Ovary (tissue), 9 donors: Measurements from ENCODE around the gene CBX4. TPM values are rescaled to one million over a fixed set of nuclear protein-coding genes. Genes with fewer than 3 reads are reported as not detected.
A peak's percentile ranks its signal among the peaks of the same experiment; 100 is the strongest.

Source experiments
- DNase-seq, 5 donors: peaks; one replicate each; pipeline ENCODE4 v3.0.0-alpha.2; 2019 to 2020
- H3K27ac ChIP-seq, 2 donors: fragments of 200-600 bp; one replicate each; pipeline versions ENCODE4 v1.5.1 to v1.8.0; 2019 to 2022
- H3K27me3 ChIP-seq: fragments of 200-600 bp; one replicate; pipeline ENCODE4 v1.8.0; 2022
- H3K36me3 ChIP-seq: fragments of 200-600 bp; sonication (generic); one replicate; pipeline ENCODE4 v1.5.1; 2019
- H3K4me1 ChIP-seq: one replicate; pipeline ENCODE4 v1.8.1; 2013; ENCODE audit warnings: mild to moderate bottlenecking, moderate library complexity; ENCODE audit not compliant: insufficient read depth
- H3K4me3 ChIP-seq: fragments of 200-600 bp; sonication (generic); one replicate; pipeline ENCODE4 v1.5.1; 2017
- H3K9me3 ChIP-seq, 2 donors: fragments of 200-600 bp in 1 of 2; sonication (generic) in 1 of 2; one replicate each; pipeline versions ENCODE4 v1.5.1 to v1.8.1; 2013 to 2019; ENCODE audit warnings: mild to moderate bottlenecking in 1 of 2, moderate library complexity in 1 of 2
- CTCF ChIP-seq, 3 donors: fragments of 450-650 bp in 2 of 3; fragments of 200-600 bp in 1 of 3; IDR thresholded peaks; one replicate each; pipeline versions ENCODE4 v1.5.1 to v1.8.0; 2016 to 2022; ENCODE audit warnings: antibody characterized with exemption in 3 of 3, mild to moderate bottlenecking in 1 of 3
- EP300 ChIP-seq: sonication (generic); formaldehyde crosslinking; IDR thresholded peaks from one replicate; pipeline ENCODE4 v1.6.1; 2017; ENCODE audit warnings: antibody characterized with exemption
- POLR2A ChIP-seq: fragments of 450-650 bp; IDR thresholded peaks from one replicate; pipeline ENCODE4 v1.6.1; 2017; ENCODE audit warnings: antibody characterized with exemption, mild to moderate bottlenecking, moderate library complexity
- WGBS, 3 donors: extraction: QIAGEN DNeasy Blood & Tissue Kit in 1 of 3; methylation state at CpG; one replicate each; pipeline versions ENCODE4 v1.1.5 to v1.1.7; 2013 to 2017; 5-methylcytosine and 5-hydroxymethylcytosine counted together
- intact Hi-C, 4 donors: fragments of 100-400 bp; cut with DNase I; formaldehyde crosslinking; loops; one replicate each; pipeline versions ENCODE4 v1.11.0 to v1.15.1; 2022 to 2023
- polyA plus RNA-seq, 2 donors: library from polyadenylated mRNA; stranded (reverse); fragments of 200-250 nt in 1 of 2; fragments of 350-450 nt in 1 of 2; fragmentation: Illumina TruSeq in 1 of 2; extraction: RNeasy Lipid Tissue Mini Kit (QIAGEN cat#74804) in 1 of 2; gene quantifications; one replicate each; pipeline ENCODE4 v1.2.3, GENCODE V29; 2013 to 2014
- total RNA-seq, 7 donors: library from RNA; depleted of rRNA in 2 of 7; stranded (reverse); fragments of >200 nt in 2 of 7; fragmentation: NEBNext Ultra II Directional in 3 of 7; extraction: Animal tissue kit (Norgen Biotek cat#: 25700) in 3 of 7; gene quantifications; one replicate each; pipeline versions ENCODE4 v1.1.0 to v1.2.4, GENCODE V29; 2016 to 2023
- donor health status: DM: no; HTN: no; CAD: no; lungs with moderate emphysema.
- donor health status: DM: no; HTN: no; CAD: no.
- donor health status: Bipolar disorder and iron deficiency.
- donor health status: DM: yes; HTN: yes; CAD: no.
- donor health status: DM: no; HTN: no; CAD: no.
- donor health status: DM: yes; HTN: yes; CAD: no.

The CBX4 gene
- total and polyA plus RNA-seq, 9 donors = 5.5 to 27.9 (median 16.0) TPM

GRCh38 chr17:79788989-79789942 lies 50.0 kb downstream of the CBX4 start:
- DNase-seq = peak in 1 of 5 donors; percentile 27
- Histone ChIP-seq H3K4me1 (peaks cover 6% of the 10 kb centered on the region), H3K4me3 (no peak overlapping the region), H3K9me3 (no peaks in the 10 kb centered on the region), H3K27ac (no peak overlapping the region), H3K27me3 (peaks cover 15% of the 10 kb centered on the region), H3K36me3 (no peaks in the 10 kb centered on the region)
- intact Hi-C loops = loop anchor here in 1 of 4 donors (2.0 to 10.0 kb wide), 2 partner anchors 126 to 204 kb away; no protein-coding TSS in a partner anchor
- no peak for TF ChIP-seq CTCF (IDR thresholded peaks at IDR 0.05)
- no peak for TF ChIP-seq POLR2A
- TF ChIP-seq EP300 = no peak
- 23 to 26% (median 25%) methylated on average over 42 to 52 of the region's 52 CpGs for WGBS, 3 donors

GRCh38 chr17:79788455-79788854 lies 50.8 kb downstream of the CBX4 start:
- TF ChIP-seq CTCF (IDR thresholded peaks at IDR 0.05) (no peak), EP300 (no peak), POLR2A (no peak)
- H3K4me1 ChIP-seq = peaks cover 5% of the 10 kb centered on the region
- H3K9me3 ChIP-seq = no peaks in the 10 kb centered on the region
- 71 to 74% (median 72%) methylated on average over 5 of the region's 5 CpGs for WGBS, 3 donors
- no peaks in the 10 kb centered on the region for H3K36me3 ChIP-seq
- DNase-seq = peak in 1 of 5 donors; percentile 7
- no peak overlapping the region for H3K27ac ChIP-seq
- H3K27me3 ChIP-seq = peaks cover 15% of the 10 kb centered on the region
- H3K4me3 ChIP-seq = no peak overlapping the region
- intact Hi-C loops = loop anchor here in 1 of 4 donors (2.0 to 10.0 kb wide), 2 partner anchors 126 to 204 kb away; no protein-coding TSS in a partner anchor

GRCh38 chr17:79786930-79787643 lies 52.2 kb downstream of the CBX4 start:
- H3K27ac ChIP-seq = no peak overlapping the region
- H3K4me3 ChIP-seq = no peak overlapping the region
- WGBS, 3 donors = 88 to 93% (median 88%) methylated on average over 12 of the region's 12 CpGs
- intact Hi-C loops = loop anchor here in 1 of 4 donors (10.0 kb wide), 1 partner anchor 128 kb away; no protein-coding TSS in a partner anchor
- no peaks in the 10 kb centered on the region for H3K36me3 ChIP-seq
- H3K27me3 ChIP-seq = peaks cover 15% of the 10 kb centered on the region
- peaks cover 5% of the 10 kb centered on the region for H3K4me1 ChIP-seq
- DNase-seq = peak in 1 of 5 donors; percentile 26
- H3K9me3 ChIP-seq = no peaks in the 10 kb centered on the region
- no peak for TF ChIP-seq POLR2A
- TF ChIP-seq EP300 = no peak
- no peak for TF ChIP-seq CTCF (IDR thresholded peaks at IDR 0.05)
